ENCODE results near the gene CNTN5. TPM values are rescaled to one million over a fixed set of nuclear protein-coding genes. Genes with fewer than 3 reads are reported as not detected.
"Not testable (repeated sequence)": the region's sequence is repeated elsewhere in the genome, so short reads cannot be mapped to it uniquely, and the experiment has no call there.

Gene CNTN5
- total RNA-seq, 1 donor from 2014 or later = not detected

DNA sequence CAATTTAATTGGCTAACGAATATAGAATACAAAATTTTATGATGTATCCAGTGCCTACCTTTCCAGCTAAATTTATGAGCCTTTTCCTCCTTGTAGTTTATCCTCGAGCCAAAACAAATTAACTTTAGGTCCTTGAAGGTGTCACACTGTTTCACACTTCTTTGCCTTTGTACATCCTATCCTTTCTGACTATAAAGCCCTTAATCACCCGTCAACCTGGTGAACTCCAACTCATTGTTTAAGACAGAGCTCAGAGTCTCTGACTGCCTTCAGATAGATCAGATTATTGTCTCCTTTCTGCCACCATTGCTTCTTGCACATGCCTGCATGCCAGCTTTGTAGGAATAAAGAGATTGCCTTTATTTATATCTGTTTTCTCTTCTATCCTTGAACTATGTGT is 58.8 kb downstream of the CNTN5 start:
- H3K4me1 Mint-ChIP-seq = no peaks in the 10 kb centered on the region
- H3K27ac Mint-ChIP-seq = no peak overlapping the region
- H3K4me3 Mint-ChIP-seq = no peak overlapping the region
- POLR2A ChIA-PET = no interaction called here
- no peaks in the 10 kb centered on the region for H3K9me3 Mint-ChIP-seq
- TF ChIP-seq, protein P1, sequence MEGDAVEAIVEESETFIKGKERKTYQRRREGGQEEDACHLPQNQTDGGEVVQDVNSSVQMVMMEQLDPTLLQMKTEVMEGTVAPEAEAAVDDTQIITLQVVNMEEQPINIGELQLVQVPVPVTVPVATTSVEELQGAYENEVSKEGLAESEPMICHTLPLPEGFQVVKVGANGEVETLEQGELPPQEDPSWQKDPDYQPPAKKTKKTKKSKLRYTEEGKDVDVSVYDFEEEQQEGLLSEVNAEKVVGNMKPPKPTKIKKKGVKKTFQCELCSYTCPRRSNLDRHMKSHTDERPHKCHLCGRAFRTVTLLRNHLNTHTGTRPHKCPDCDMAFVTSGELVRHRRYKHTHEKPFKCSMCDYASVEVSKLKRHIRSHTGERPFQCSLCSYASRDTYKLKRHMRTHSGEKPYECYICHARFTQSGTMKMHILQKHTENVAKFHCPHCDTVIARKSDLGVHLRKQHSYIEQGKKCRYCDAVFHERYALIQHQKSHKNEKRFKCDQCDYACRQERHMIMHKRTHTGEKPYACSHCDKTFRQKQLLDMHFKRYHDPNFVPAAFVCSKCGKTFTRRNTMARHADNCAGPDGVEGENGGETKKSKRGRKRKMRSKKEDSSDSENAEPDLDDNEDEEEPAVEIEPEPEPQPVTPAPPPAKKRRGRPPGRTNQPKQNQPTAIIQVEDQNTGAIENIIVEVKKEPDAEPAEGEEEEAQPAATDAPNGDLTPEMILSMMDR (IDR thresholded peaks at IDR 0.05) = no peak
- no peaks in the 10 kb centered on the region for H3K27me3 Mint-ChIP-seq
- intact Hi-C loops (cut with micrococcal nuclease) = no loop called here
- no peaks in the 10 kb centered on the region for H3K36me3 Mint-ChIP-seq (ENCODE audit: low read depth)
- no peak for ATAC-seq (ENCODE audit: low read depth)
- CTCF ChIA-PET = no interaction called here
- DNase-seq = no peak

DNA sequence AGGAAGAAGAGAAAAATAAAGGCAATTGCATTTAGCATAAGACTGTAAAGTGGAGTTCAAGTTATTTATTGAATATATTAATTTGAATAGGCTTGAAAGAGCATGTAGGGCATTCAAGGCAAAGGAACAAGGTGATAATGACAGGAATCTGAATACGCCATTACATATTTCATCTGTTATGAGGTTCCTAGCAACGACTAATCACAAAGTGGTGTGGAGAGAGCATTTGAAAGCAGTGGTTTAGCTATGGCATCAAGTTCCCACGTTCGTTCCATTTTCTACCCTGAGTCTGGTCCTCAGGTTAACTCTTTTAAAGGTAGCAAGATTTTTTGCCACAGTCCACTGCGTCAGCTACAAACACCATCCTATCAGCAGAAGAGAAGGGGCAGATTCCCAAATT is 59.4 kb downstream of the CNTN5 start:
- no peaks in the 10 kb centered on the region for H3K9me3 Mint-ChIP-seq
- H3K27me3 Mint-ChIP-seq = no peaks in the 10 kb centered on the region
- TF ChIP-seq, protein P1 (IDR thresholded peaks at IDR 0.05) = no peak
- POLR2A ChIA-PET = no interaction called here
- H3K36me3 Mint-ChIP-seq (ENCODE audit: low read depth) = no peaks in the 10 kb centered on the region
- intact Hi-C loops (cut with micrococcal nuclease) = no loop called here
- DNase-seq = no peak
- ATAC-seq (ENCODE audit: low read depth) = no peak
- no peaks in the 10 kb centered on the region for H3K4me1 Mint-ChIP-seq
- H3K27ac Mint-ChIP-seq = no peak overlapping the region
- H3K4me3 Mint-ChIP-seq = no peak overlapping the region
- CTCF ChIA-PET = no interaction called here

DNA sequence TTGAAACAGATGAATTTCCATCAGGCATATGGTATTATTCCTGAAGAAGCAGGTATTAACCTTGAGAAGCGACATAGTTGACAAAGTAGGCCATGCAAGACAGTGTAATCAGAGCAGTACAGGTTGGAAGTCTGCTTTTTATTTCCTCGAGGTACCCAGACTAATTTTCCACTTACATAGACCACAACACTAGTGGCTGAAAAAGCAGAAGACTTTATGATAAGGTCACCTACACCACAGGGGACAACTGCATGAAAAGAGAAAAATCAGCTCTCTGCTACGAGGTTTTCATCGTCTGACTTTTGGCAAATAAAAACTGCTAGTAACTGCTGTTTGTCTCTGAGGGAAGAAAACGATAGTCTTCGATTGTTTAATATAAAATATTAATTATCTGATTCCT is 77.5 kb downstream of the CNTN5 start:
- POLR2A ChIA-PET = no interaction called here
- H3K36me3 Mint-ChIP-seq (ENCODE audit: low read depth) = no peaks in the 10 kb centered on the region
- ATAC-seq (ENCODE audit: low read depth) (no peak), DNase-seq (no peak)
- intact Hi-C loops (cut with micrococcal nuclease) = no loop called here
- no peaks in the 10 kb centered on the region for H3K27me3 Mint-ChIP-seq
- H3K4me3 Mint-ChIP-seq = no peak overlapping the region
- CTCF ChIA-PET = no interaction called here
- no peak overlapping the region for H3K27ac Mint-ChIP-seq
- no peaks in the 10 kb centered on the region for H3K4me1 Mint-ChIP-seq
- TF ChIP-seq, protein P1 (IDR thresholded peaks at IDR 0.05) = no peak
- peaks cover 2% of the 10 kb centered on the region for H3K9me3 Mint-ChIP-seq

DNA sequence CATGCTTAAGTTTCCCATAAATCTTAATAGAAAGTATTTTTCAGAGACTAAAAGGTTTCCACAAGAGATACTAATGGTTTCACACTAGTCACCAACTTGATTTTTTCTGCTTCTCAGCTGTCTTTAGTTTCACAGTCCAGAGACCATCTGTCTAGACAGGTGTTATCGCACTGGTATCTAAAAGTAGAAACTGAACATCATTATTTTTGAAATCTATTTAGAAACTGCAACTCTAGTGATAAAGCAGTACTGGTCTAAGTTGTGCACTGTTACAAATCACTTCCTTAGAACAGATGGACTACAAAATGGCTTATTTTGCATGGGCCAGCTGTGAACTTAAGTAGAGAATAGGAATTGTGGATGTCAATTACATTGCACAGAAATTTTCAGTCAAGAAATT is 78.0 kb downstream of the CNTN5 start:
- ChIA-PET POLR2A (no interaction called here), CTCF (no interaction called here)
- ATAC-seq (ENCODE audit: low read depth) = no peak
- Mint-ChIP-seq H3K27ac (no peak overlapping the region), H3K9me3 (peaks cover 2% of the 10 kb centered on the region), H3K27me3 (no peaks in the 10 kb centered on the region), H3K36me3 (ENCODE audit: low read depth) (no peaks in the 10 kb centered on the region), H3K4me1 (no peaks in the 10 kb centered on the region), H3K4me3 (no peak overlapping the region)
- intact Hi-C loops (cut with micrococcal nuclease) = no loop called here
- no peak for DNase-seq
- TF ChIP-seq, protein P1 (IDR thresholded peaks at IDR 0.05) = no peak

DNA sequence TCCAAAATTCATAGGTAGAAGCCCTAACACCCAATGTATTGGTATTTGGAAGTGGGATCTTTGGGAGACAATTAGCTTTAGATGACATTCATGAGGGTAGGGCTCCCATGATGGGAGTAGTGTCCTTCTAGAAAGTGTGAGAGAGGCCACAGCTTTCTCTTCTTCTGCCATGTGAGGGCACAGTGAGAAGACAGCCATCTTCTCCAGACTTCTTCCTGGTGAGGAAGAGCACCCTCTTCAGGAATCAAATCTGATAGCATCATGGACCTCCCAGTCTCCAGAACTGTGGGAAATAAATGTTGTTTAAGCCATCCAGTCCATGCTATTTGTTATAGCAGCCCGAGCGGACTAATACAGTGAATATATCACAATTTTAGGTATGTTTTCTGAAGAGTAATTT is 96.9 kb downstream of the CNTN5 start:
- Mint-ChIP-seq H3K27me3 (no peaks in the 10 kb centered on the region), H3K36me3 (ENCODE audit: low read depth) (no peaks in the 10 kb centered on the region), H3K4me3 (no peak overlapping the region), H3K27ac (no peak overlapping the region), H3K9me3 (peaks cover 4% of the 10 kb centered on the region), H3K4me1 (no peaks in the 10 kb centered on the region)
- intact Hi-C loops (cut with micrococcal nuclease) = no loop called here
- CTCF ChIA-PET = no interaction called here
- TF ChIP-seq, protein P1 (IDR thresholded peaks at IDR 0.05) = no peak
- DNase-seq (no peak), ATAC-seq (ENCODE audit: low read depth) (no peak)
- POLR2A ChIA-PET = no interaction called here

DNA sequence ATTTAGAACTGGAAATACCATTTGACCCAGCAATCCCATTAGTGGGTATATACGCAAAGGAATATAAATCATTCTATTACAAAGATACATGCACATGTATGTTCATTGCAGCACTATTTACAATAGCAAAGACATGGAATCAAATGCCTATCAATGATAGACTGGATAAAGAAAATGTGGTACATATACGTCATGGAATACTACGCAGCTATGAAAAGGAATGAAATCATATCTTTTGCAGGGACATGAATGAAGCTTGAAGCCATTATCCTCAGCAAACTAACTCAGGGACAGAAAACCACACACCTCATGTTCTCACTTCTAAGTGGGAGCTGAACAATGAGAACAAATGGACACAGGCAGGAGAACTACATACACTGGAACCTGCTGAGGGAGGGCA is 113.1 kb downstream of the CNTN5 start:
- H3K4me1 Mint-ChIP-seq; ATAC-seq (ENCODE audit: low read depth); H3K27ac Mint-ChIP-seq; H3K4me3 Mint-ChIP-seq; intact Hi-C loops (cut with micrococcal nuclease); H3K36me3 Mint-ChIP-seq (ENCODE audit: low read depth); DNase-seq; H3K27me3 Mint-ChIP-seq; CTCF ChIA-PET; POLR2A ChIA-PET: not testable (repeated sequence)
- peaks cover 13% of the 10 kb centered on the region for H3K9me3 Mint-ChIP-seq

All from activated B cell treated with CpG ODN at 0.5 μM for 24 hours (primary cell).